SK-N-SH (cell line): ENCODE measurements around the gene MAPKAP1. TPM values are rescaled to one million over a fixed set of nuclear protein-coding genes. Genes with fewer than 3 reads are reported as not detected.

Source experiments
- CTCF ChIA-PET: fragments of 300-600, 350-600 bp; formaldehyde crosslinking; extraction: SDS; loops from one replicate; lab custom pipeline; 2021; lab: Yijun Ruan, JAX
- POLR2A ChIA-PET: fragments of 350-600 bp; sonication (Branson Sonifier 250); formaldehyde crosslinking; extraction: SDS; loops from one replicate; lab custom pipeline; 2020; ENCODE audit warnings: antibody characterized with exemption, inconsistent platforms; lab: Yijun Ruan, JAX
- DNase-seq: peaks from one replicate; pipeline ENCODE4 v3.0.0; 2012
- H2AFZ ChIP-seq: fragments of 200-600 bp; sonication (generic); 2 replicates; pipeline ENCODE4 v1.8.1; 2016; ENCODE audit warnings: antibody characterized with exemption, mild to moderate bottlenecking, low read depth
- H3F3A ChIP-seq: fragments of 200-600 bp; sonication (generic); replicated peaks from 2 replicates; pipeline ENCODE3; 2016; ENCODE audit warnings: antibody characterized with exemption, mild to moderate bottlenecking; ENCODE audit not compliant: insufficient read depth
- H3K27ac ChIP-seq, 2 experiments: fragments of 200-500 bp in 1 of 2; fragments of 200-600 bp in 1 of 2; sonication (Bioruptor generic) in 1 of 2; sonication (generic), shearing (Covaris generic) in 1 of 2; 2 replicates each; pipeline versions ENCODE4 v1.5.1 to v1.6.1; 2014 to 2016; ENCODE audit warnings: low read depth in 2 of 2, inconsistent platforms in 1 of 2, low read length in 1 of 2, mild to moderate bottlenecking in 1 of 2, mixed read lengths in 1 of 2
- H3K27me3 ChIP-seq: fragments of 200-600 bp; sonication (generic), shearing (Covaris generic); 2 replicates; pipeline ENCODE4 v1.6.1; 2016; ENCODE audit warnings: mixed run types; ENCODE audit not compliant: insufficient read depth
- H3K36me3 ChIP-seq, 2 experiments: fragments of 200-500 bp in 1 of 2; fragments of 200-600 bp in 1 of 2; sonication (Bioruptor generic) in 1 of 2; sonication (generic) in 1 of 2; replicated peaks in 1 of 2; 2 replicates each; pipeline versions ENCODE3 to v1.5.1; 2014 to 2016; ENCODE audit warnings: low read length in 1 of 2, mild to moderate bottlenecking in 1 of 2; ENCODE audit not compliant: insufficient read depth in 2 of 2, control insufficient read depth in 1 of 2
- H3K4me1 ChIP-seq, 2 experiments: fragments of 200-500 bp in 1 of 2; fragments of 200-600 bp in 1 of 2; sonication (Bioruptor generic) in 1 of 2; sonication (generic), shearing (Covaris generic) in 1 of 2; 2 replicates each; pipeline versions ENCODE4 v1.5.1 to v1.6.1; 2014 to 2016; ENCODE audit warnings: low read depth in 1 of 2, low read length in 1 of 2, mixed run types in 1 of 2; ENCODE audit not compliant: insufficient read depth in 2 of 2, control insufficient read depth in 1 of 2
- H3K4me2 ChIP-seq: fragments of 200-600 bp; sonication (generic), shearing (Covaris generic); 2 replicates; pipeline ENCODE4 v1.6.1; 2017; ENCODE audit warnings: mixed run types
- H3K4me3 ChIP-seq, 2 experiments: fragments of 200-500 bp in 1 of 2; fragments of 200-600 bp in 1 of 2; sonication (Bioruptor generic) in 1 of 2; sonication (generic), shearing (Covaris generic) in 1 of 2; 2 replicates each; pipeline versions ENCODE4 v1.5.1 to v1.8.1; 2014 to 2016; ENCODE audit warnings: low read depth in 2 of 2, inconsistent platforms in 1 of 2, low read length in 1 of 2, mild to moderate bottlenecking in 1 of 2, mixed read lengths in 1 of 2, moderate library complexity in 1 of 2
- H3K79me2 ChIP-seq: fragments of 200-600 bp; sonication (generic); 2 replicates; pipeline ENCODE4 v1.8.1; 2017; ENCODE audit warnings: mild to moderate bottlenecking; ENCODE audit not compliant: insufficient read depth
- H3K9ac ChIP-seq: fragments of 200-600 bp; sonication (generic); 2 replicates; pipeline ENCODE4 v1.6.1; 2017; ENCODE audit warnings: mixed run types
- H3K9me2 ChIP-seq: fragments of 200-600 bp; sonication (generic); 2 replicates; pipeline ENCODE4 v1.6.1; 2017; ENCODE audit warnings: mixed run types
- H3K9me3 ChIP-seq: fragments of 200-600 bp; sonication (generic); 2 replicates; pipeline ENCODE4 v1.6.1; 2017; ENCODE audit warnings: mixed run types, mild to moderate bottlenecking, moderate library complexity
- H4K20me1 ChIP-seq: fragments of 200-600 bp; sonication (generic); 2 replicates; pipeline ENCODE4 v1.6.1; 2017; ENCODE audit warnings: mild to moderate bottlenecking, mixed run types; ENCODE audit not compliant: insufficient read depth
- CHD2 ChIP-seq: fragments of 150-350 bp; IDR thresholded peaks from 2 replicates; pipeline ENCODE4 v1.6.1; 2018; ENCODE audit warnings: low read length; ENCODE audit not compliant: partially characterized antibody
- ELF1 ChIP-seq: IDR thresholded peaks from 2 replicates; pipeline ENCODE4 v1.4.0; 2012
- EP300 ChIP-seq, 2 experiments: IDR thresholded peaks; 2 replicates each; pipeline versions ENCODE4 v1.4.0 to v1.6.1; 2012; ENCODE audit warnings: borderline replicate concordance in 1 of 2, low read depth in 1 of 2, low read length in 1 of 2
- EZH2phosphoT487 ChIP-seq: fragments of 200-600 bp; sonication (generic); IDR thresholded peaks from 2 replicates; pipeline ENCODE4 v1.6.1; 2017; ENCODE audit warnings: low read depth, mixed run types, mild to moderate bottlenecking, antibody characterized with exemption, moderate library complexity, borderline replicate concordance
- GABPA ChIP-seq: IDR thresholded peaks from 2 replicates; pipeline ENCODE4 v1.4.0; 2012; ENCODE audit warnings: low read depth, mild to moderate bottlenecking
- IRF3 ChIP-seq: fragments of 150-350 bp; IDR thresholded peaks from 2 replicates; pipeline ENCODE4 v1.6.1; 2016; ENCODE audit warnings: mild to moderate bottlenecking, low read depth, low read length
- JUND ChIP-seq: IDR thresholded peaks from 2 replicates; pipeline ENCODE4 v1.4.0; 2012
- MXI1 ChIP-seq: IDR thresholded peaks from 2 replicates; pipeline ENCODE4 v1.6.1; 2012; ENCODE audit warnings: mild to moderate bottlenecking, low read depth, low read length, improper control_type of control experiment
- NFIC ChIP-seq: IDR thresholded peaks from 2 replicates; pipeline ENCODE4 v1.4.0; 2012; ENCODE audit warnings: borderline replicate concordance
- NRF1 ChIP-seq: IDR thresholded peaks from 2 replicates; pipeline ENCODE4 v1.6.1; 2012; ENCODE audit warnings: low read depth, mild to moderate bottlenecking, low read length
- REST ChIP-seq: IDR thresholded peaks from 2 replicates; pipeline ENCODE4 v1.6.1; 2012; ENCODE audit warnings: mild to moderate bottlenecking, low read depth, low read length, moderate library complexity
- SMC3 ChIP-seq: IDR thresholded peaks from 2 replicates; pipeline ENCODE4 v1.6.1; 2012; ENCODE audit warnings: low read depth, low read length, improper control_type of control experiment
- TAF1 ChIP-seq: IDR thresholded peaks from 2 replicates; pipeline ENCODE4 v1.6.1; 2012; ENCODE audit warnings: low read depth, mild to moderate bottlenecking, low read length, moderate library complexity, borderline replicate concordance
- TCF12 ChIP-seq: IDR thresholded peaks from 2 replicates; pipeline ENCODE4 v1.4.0; 2012
- TEAD4 ChIP-seq: IDR thresholded peaks from 2 replicates; pipeline ENCODE4 v1.4.0; 2012; ENCODE audit warnings: mild to moderate bottlenecking, borderline replicate concordance; ENCODE audit not compliant: insufficient read depth
- WGBS: methylation state at CpG from one replicate; pipeline ENCODE4 v1.1.6; 2017; ENCODE audit warnings: low lambda C conversion rate; 5-methylcytosine and 5-hydroxymethylcytosine counted together
- polyA plus RNA-seq, 3 experiments: library from polyadenylated mRNA; depleted of rRNA; stranded (reverse); fragments of >200 nt; gene quantifications; 2 replicates each; pipeline ENCODE4 v1.2.3, GENCODE V29; 2012

Gene MAPKAP1
- polyA plus RNA-seq, 1 of the 3 experiments (the other 2 are of a cell fraction) = 117 TPM

DNA sequence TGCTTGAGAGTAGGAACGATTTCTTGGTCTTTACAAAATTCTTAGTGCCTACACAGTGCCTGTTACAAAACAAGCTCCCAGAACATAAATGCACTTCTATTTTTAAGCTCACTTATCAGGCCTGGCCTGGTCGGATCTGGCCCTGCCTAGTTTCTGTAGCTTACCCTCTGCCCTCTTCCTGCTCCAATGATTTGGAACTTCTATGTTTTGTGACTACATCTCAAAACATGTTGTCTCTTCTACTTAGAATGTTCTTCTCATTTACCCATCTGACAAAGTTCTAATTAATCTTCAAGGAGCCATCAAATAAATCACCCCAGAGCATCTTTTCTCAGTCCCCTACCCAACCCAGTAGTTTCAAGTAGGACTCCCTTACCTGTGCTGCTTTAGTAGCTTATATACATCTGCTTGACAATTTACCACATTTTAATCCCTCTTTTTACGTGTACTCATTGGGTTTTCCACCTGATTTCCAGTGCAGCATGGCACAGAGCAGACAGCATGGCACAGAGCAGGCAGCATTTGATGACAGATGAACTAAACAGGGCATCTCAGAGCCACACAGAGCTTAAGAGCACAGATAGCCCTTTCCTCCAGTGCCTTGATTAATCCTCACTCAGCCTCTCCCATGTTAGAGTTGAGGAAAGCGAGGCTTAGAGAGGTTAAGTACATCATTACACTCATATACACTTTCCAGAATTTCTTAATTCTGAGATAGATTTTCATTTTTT is 171.9 kb downstream of the MAPKAP1 start:
- WGBS = 81% methylated on average over 4 of the region's 4 CpGs
- H3K9ac ChIP-seq = no peak overlapping the region
- H2AFZ ChIP-seq = no peak overlapping the region
- H3K27ac ChIP-seq = no peak overlapping the region; a peak in 1 of 4 replicates
- H3K4me3 ChIP-seq = no peak overlapping the region
- DNase-seq = no peak
- POLR2A ChIA-PET = no interaction called here
- peaks cover 3 to 8% of the 10 kb centered on the region in 2 experiments for H3K36me3 ChIP-seq
- TF ChIP-seq GABPA (no peak), TCF12 (no peak), NRF1 (no peak), JUND (no peak), IRF3 (no peak), NFIC (no peak), MXI1 (no peak), EP300 (IDR thresholded peaks at IDR 0.05; ENCODE audit: borderline replicate concordance in 1 of 2, low read depth in 1 of 2, low read length in 1 of 2) (no peak), REST (no peak), SMC3 (no peak), TEAD4 (no peak), CHD2 (no peak), ELF1 (no peak), TAF1 (no peak), EZH2phosphoT487 (no peak)
- no peaks in the 10 kb centered on the region for H4K20me1 ChIP-seq
- no peaks in the 10 kb centered on the region for H3K9me3 ChIP-seq
- CTCF ChIA-PET = interaction anchor here (1.0 to 1.5 kb wide), 4 partner anchors 9 to 316 kb away, joined by 3 to 5 read pairs (median 3); no protein-coding TSS in a partner anchor
- H3K79me2 ChIP-seq = no peaks in the 10 kb centered on the region
- H3F3A ChIP-seq = peaks cover 15% of the 10 kb centered on the region
- H3K4me1 ChIP-seq = peaks cover 12 to 29% of the 10 kb centered on the region in 2 experiments
- no peaks in the 10 kb centered on the region for H3K9me2 ChIP-seq
- H3K27me3 ChIP-seq = no peaks in the 10 kb centered on the region
- H3K4me2 ChIP-seq = no peak overlapping the region
